Small intestine (tissue), 7 donors: ENCODE measurements around the gene GPR176. TPM values are rescaled to one million over a fixed set of nuclear protein-coding genes. Genes with fewer than 3 reads are reported as not detected.

Source experiments
- DNase-seq, 2 donors: peaks; one replicate each; pipeline versions ENCODE4 v3.0.0 to v3.0.0-alpha.2; 2013
- FAIRE-seq: peaks from 2 replicates; lab custom pipeline; 2012; peaks lifted over from hg19 to GRCh38; lab: Jason Lieb, UNC
- H3K27ac ChIP-seq, 3 donors: one replicate each; pipeline ENCODE4 v1.5.1; 2013; ENCODE audit warnings: low read length in 2 of 3, mild to moderate bottlenecking in 2 of 3, control low read depth in 1 of 3, inconsistent platforms in 1 of 3, low read depth in 1 of 3, moderate library complexity in 1 of 3
- H3K27me3 ChIP-seq, 3 donors: one replicate each; pipeline ENCODE4 v1.6.1; 2013; ENCODE audit warnings: low read length in 3 of 3, inconsistent platforms in 1 of 3; ENCODE audit not compliant: control insufficient read depth in 3 of 3, insufficient read depth in 3 of 3
- H3K36me3 ChIP-seq, 3 donors: one replicate each; pipeline ENCODE4 v1.6.1; 2013; ENCODE audit warnings: low read length in 3 of 3, inconsistent platforms in 1 of 3, low read depth in 1 of 3, mild to moderate bottlenecking in 1 of 3, moderate library complexity in 1 of 3; ENCODE audit not compliant: control insufficient read depth in 3 of 3, insufficient read depth in 2 of 3
- H3K4me1 ChIP-seq, 3 donors: one replicate each; pipeline ENCODE4 v1.6.1; 2013; ENCODE audit warnings: low read length in 2 of 3, inconsistent platforms in 1 of 3, low read depth in 1 of 3, mild to moderate bottlenecking in 1 of 3, moderate library complexity in 1 of 3; ENCODE audit not compliant: control insufficient read depth in 3 of 3, insufficient read depth in 2 of 3
- H3K4me3 ChIP-seq, 3 donors: one replicate each; pipeline ENCODE4 v1.5.1; 2013; ENCODE audit warnings: low read length in 3 of 3, control low read depth in 1 of 3, inconsistent platforms in 1 of 3, low read depth in 1 of 3, mild to moderate bottlenecking in 1 of 3, moderate library complexity in 1 of 3
- H3K9me3 ChIP-seq, 2 donors: one replicate each; pipeline ENCODE4 v1.6.1; 2013; ENCODE audit warnings: low read depth in 1 of 2, low read length in 1 of 2; ENCODE audit not compliant: control insufficient read depth in 2 of 2, insufficient read depth in 1 of 2
- WGBS, 3 donors: extraction: QIAGEN DNeasy Blood & Tissue Kit; methylation state at CpG; one replicate each; pipeline ENCODE4 v1.1.7; 2013; 5-methylcytosine and 5-hydroxymethylcytosine counted together
- polyA plus RNA-seq, 4 donors: library from polyadenylated mRNA; stranded (reverse) in 3 of 4; unstranded in 1 of 4; fragments of 200-250 nt in 3 of 4; fragments of 120-200 nt in 1 of 4; gene quantifications; one replicate each; pipeline versions ENCODE4 v1.2.1 to v1.2.3, GENCODE V29; 2013
- donor health status: healthy with polysubstance abuse.
- donor health status: control.
- donor health status: control.
- donor health status: Bipolar disorder and iron deficiency.
- donor health status: healthy.

The GPR176 gene
- polyA plus RNA-seq, 4 donors = 0.54 to 3.3 (median 0.87) TPM; not detected in 1

DNA sequence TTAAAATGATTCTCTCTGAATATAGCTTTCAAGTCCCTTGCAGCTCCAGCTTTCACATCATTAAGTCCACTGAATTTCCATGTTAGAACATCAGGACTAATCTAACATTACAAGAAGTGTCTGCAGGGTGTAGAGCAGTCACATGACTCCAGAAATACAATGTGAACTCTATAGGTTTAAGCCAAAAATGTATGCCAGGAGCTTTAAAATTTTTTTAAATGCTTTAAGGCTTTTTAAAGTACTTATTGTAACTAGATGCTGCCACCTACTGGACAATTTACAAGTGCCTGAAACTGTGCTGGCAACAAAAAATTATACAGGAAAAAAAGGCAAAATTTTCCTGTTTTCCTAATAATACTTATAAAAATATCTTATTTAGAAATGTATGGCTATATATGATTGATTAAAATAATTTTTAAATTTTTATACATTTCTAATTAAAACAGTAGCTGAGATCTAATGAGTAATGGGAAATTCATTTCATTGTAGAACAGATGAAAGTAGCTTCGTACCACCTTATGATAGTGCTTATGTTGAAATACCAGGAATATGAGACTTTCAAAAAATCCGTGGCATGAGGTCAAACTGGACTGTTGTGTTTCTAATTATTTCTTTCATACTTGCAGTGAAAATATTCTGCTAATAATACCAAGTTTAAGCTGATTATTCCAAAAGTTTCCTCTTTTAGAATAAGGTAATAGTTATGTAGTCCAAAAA, 163.1 kb downstream of the GPR176 start:
- Histone ChIP-seq H3K4me3 (no peak overlapping the region), H3K27ac (no peak overlapping the region), H3K9me3 (no peaks in the 10 kb centered on the region), H3K4me1 (no peaks in the 10 kb centered on the region), H3K36me3 (no peaks in the 10 kb centered on the region), H3K27me3 (peaks cover 0 to 3% (median 0%) of the 10 kb centered on the region in 3 donors)
- DNase-seq = peak; percentile 47 to 61
- FAIRE-seq = peak; percentile 5
- WGBS, 3 donors = 46 to 48% (median 47%) methylated on average over 2 of the region's 2 CpGs

GRCh38 chr15:39752991-39753390, 167.1 kb downstream of the GPR176 start:
- WGBS, 3 donors = 73 to 84% (median 76%) methylated on average over 1 of the region's 1 CpG

DNA sequence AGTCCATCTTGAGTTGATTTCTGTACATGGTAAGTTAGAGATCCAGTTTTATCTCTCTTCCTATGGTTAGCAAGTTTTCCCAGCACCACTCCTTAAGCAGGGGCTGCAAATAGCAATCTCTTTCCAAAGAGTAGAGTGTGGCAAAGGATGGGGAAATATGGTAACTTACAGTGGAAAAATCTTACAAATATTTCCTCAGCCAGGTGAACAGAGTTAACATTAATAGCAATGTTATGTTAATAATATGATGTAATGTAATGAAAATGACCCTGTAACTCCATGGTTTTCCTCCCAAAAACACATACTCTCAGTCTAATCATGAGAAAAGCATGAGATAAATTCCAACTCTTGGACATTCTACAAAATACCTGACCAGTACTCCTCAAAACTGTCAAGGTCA, 167.8 kb downstream of the GPR176 start:
- DNase-seq (no peak), FAIRE-seq (no peak)
- Histone ChIP-seq H3K36me3 (no peaks in the 10 kb centered on the region), H3K4me1 (no peaks in the 10 kb centered on the region), H3K27me3 (peaks cover 0 to 3% (median 0%) of the 10 kb centered on the region in 3 donors), H3K27ac (no peak overlapping the region), H3K9me3 (no peaks in the 10 kb centered on the region), H3K4me3 (no peak overlapping the region)

More at GRCh38 chr15:39752991-39753390, 167.1 kb downstream of the GPR176 start:
- Histone ChIP-seq H3K4me3 (no peak overlapping the region), H3K27ac (no peak overlapping the region), H3K4me1 (no peaks in the 10 kb centered on the region), H3K36me3 (no peaks in the 10 kb centered on the region), H3K9me3 (no peaks in the 10 kb centered on the region), H3K27me3 (peaks cover 0 to 3% (median 0%) of the 10 kb centered on the region in 3 donors)
- DNase-seq = no peak
- FAIRE-seq = no peak

Other genes starting within 250 kb of the GPR176 start
- under 1 TPM in 2 of 4 donors, not detected in 2; 0.12 to 0.72 TPM for gene FSIP1, start 137.4 kb downstream of the GPR176 start, polyA plus RNA-seq
- 10 to 100 TPM; 12.4 to 26.4 (median 16.5) TPM for gene EIF2AK4, start 13.8 kb upstream of the GPR176 start, polyA plus RNA-seq
- 100 to 1,000 TPM; 261 to 329 (median 300) TPM for gene SRP14, start 118.9 kb upstream of the GPR176 start, polyA plus RNA-seq
- gene BMF, start 188.6 kb upstream of the GPR176 start, polyA plus RNA-seq = 10 to 100 TPM in 3 of 4 donors, 1 to 10 TPM in 1; 4.4 to 19.2 (median 14.0) TPM
- 10 to 100 TPM in 1 of 4 donors, 1 to 10 TPM in 3; 1.1 to 15.6 (median 5.5) TPM for gene BUB1B, start 240.8 kb upstream of the GPR176 start, polyA plus RNA-seq